MCF 10A (cell line): ENCODE measurements around the gene FGF23. TPM values are rescaled to one million over a fixed set of nuclear protein-coding genes. Genes with fewer than 3 reads are reported as not detected.

Experiments
- BruUV-seq: library from RNA; stranded (reverse); fragments of 400-500 nt; replicated peaks from 2 replicates; lab custom pipeline; 2021; lab: Mats Ljungman, UMichigan
- CTCF ChIA-PET: fragments of 300-600 bp; sonication (Branson Sonifier 250); formaldehyde crosslinking; extraction: SDS; loops from one replicate; lab custom pipeline; 2021; ENCODE audit warnings: antibody characterized with exemption, inconsistent platforms; lab: Yijun Ruan, JAX
- POLR2A ChIA-PET: fragments of 300-600, 350-650 bp; sonication (Branson Sonifier 250); formaldehyde crosslinking; extraction: SDS; loops from one replicate; lab custom pipeline; 2020; ENCODE audit warnings: antibody characterized with exemption, inconsistent platforms; lab: Yijun Ruan, JAX
- DNase-seq: peaks from one replicate; pipeline ENCODE4 v3.0.0-alpha.2; 2018; ENCODE audit not compliant: unreplicated experiment
- H3K27ac Mint-ChIP-seq: one replicate; pipeline ENCODE4 v1.8.0; 2022; ENCODE audit warnings: mild to moderate bottlenecking, low read depth, mixed read lengths; ENCODE audit not compliant: unreplicated experiment
- H3K27me3 Mint-ChIP-seq: one replicate; pipeline ENCODE4 v1.8.0; 2022; ENCODE audit warnings: mixed read lengths; ENCODE audit not compliant: insufficient read depth, unreplicated experiment
- H3K36me3 Mint-ChIP-seq: one replicate; pipeline ENCODE4 v1.8.0; 2022; ENCODE audit warnings: mild to moderate bottlenecking, moderate library complexity, mixed read lengths; ENCODE audit not compliant: insufficient read depth, unreplicated experiment
- H3K4me1 Mint-ChIP-seq: one replicate; pipeline ENCODE4 v1.8.0; 2022; ENCODE audit warnings: mixed read lengths; ENCODE audit not compliant: insufficient read depth, unreplicated experiment
- H3K4me3 Mint-ChIP-seq: one replicate; pipeline ENCODE4 v1.8.0; 2022; ENCODE audit warnings: mild to moderate bottlenecking, moderate library complexity, mixed read lengths; ENCODE audit not compliant: unreplicated experiment
- H3K9me3 Mint-ChIP-seq: one replicate; pipeline ENCODE4 v1.8.0; 2022; ENCODE audit warnings: mixed read lengths; ENCODE audit not compliant: unreplicated experiment
- intact Hi-C: fragments of 100-400 bp; cut with micrococcal nuclease; formaldehyde crosslinking; loops from 2 replicates; pipeline ENCODE4 v1.14.1; 2022
- total RNA-seq: library from RNA; stranded (reverse); gene quantifications from 2 replicates; pipeline ENCODE4 v1.2.3, GENCODE V29; 2022
- TF ChIP-seq, protein P1 (sequence below): fragments of 200-600 bp; IDR thresholded peaks from one replicate; pipeline ENCODE4 v1.8.0; 2022; ENCODE audit warnings: antibody characterized with exemption, mild to moderate bottlenecking; ENCODE audit not compliant: unreplicated experiment

FGF23 gene
- total RNA-seq, 1 experiment from 2014 or later = not detected

DNA sequence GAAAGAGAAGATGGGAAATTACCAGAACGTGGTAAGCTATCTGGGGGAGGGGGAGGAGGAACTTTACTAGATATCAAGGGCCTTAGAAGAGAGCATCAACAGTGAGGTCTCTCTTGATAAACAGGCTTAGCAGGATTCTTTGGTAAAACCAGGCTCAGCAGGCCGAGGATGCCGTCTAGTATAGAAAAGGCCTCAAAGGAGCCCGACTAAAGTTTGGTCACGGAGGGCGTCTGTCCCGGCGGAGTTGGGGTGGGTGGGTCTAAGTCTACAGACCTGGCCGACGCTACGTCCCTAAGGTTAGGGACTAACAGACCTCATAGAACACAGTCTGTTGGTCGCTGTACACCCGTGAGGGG is 59.0 kb downstream of the FGF23 start:
- Mint-ChIP-seq H3K4me3 (peak overlapping the region; percentile 98), H3K27me3 (no peaks in the 10 kb centered on the region), H3K9me3 (no peaks in the 10 kb centered on the region), H3K27ac (peak overlapping the region; percentile 84), H3K4me1 (peaks cover 19% of the 10 kb centered on the region), H3K36me3 (peaks cover 19% of the 10 kb centered on the region)
- intact Hi-C loops = no loop called here
- TSS peak; percentile 95 for BruUV-seq
- ChIA-PET CTCF (interaction anchor here (0.8 to 4.4 kb wide), 3 partner anchors 13 to 207 kb away, joined by 3 to 24 read pairs (median 3); no protein-coding TSS in a partner anchor), POLR2A (interaction anchor here (0.6 to 3.4 kb wide), 6 partner anchors 11 to 865 kb away, joined by 3 to 16 read pairs (median 3); no protein-coding TSS in a partner anchor)
- DNase-seq = no peak
- TF ChIP-seq, protein P1, sequence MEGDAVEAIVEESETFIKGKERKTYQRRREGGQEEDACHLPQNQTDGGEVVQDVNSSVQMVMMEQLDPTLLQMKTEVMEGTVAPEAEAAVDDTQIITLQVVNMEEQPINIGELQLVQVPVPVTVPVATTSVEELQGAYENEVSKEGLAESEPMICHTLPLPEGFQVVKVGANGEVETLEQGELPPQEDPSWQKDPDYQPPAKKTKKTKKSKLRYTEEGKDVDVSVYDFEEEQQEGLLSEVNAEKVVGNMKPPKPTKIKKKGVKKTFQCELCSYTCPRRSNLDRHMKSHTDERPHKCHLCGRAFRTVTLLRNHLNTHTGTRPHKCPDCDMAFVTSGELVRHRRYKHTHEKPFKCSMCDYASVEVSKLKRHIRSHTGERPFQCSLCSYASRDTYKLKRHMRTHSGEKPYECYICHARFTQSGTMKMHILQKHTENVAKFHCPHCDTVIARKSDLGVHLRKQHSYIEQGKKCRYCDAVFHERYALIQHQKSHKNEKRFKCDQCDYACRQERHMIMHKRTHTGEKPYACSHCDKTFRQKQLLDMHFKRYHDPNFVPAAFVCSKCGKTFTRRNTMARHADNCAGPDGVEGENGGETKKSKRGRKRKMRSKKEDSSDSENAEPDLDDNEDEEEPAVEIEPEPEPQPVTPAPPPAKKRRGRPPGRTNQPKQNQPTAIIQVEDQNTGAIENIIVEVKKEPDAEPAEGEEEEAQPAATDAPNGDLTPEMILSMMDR = no peak

Other genes with a start within 250 kb of the FGF23 start
- 62.2 and 70.9 TPM in 2 replicates for gene CCND2, start 106.0 kb downstream of the FGF23 start, total RNA-seq
- 44.0 and 45.8 TPM in 2 replicates for gene TIGAR, start 58.5 kb downstream of the FGF23 start, total RNA-seq
- gene FGF6, start 66.1 kb upstream of the FGF23 start, total RNA-seq = not detected in 2 replicates
- 7.1 and 10.8 TPM in 2 replicates for gene RAD51AP1, start 159.2 kb upstream of the FGF23 start, total RNA-seq
- 77.9 and 87.1 TPM in 2 replicates for gene DYRK4, start 182.5 kb upstream of the FGF23 start, total RNA-seq